K562 (cell line): ENCODE results near the gene CCDC9B.

Experiments
- CEBPG ChIP-seq, 3 experiments: fragments of 200-800 bp in 1 of 3; sonication (Bioruptor generic) in 1 of 3; sonication (generic) in 1 of 3; formaldehyde crosslinking in 1 of 3; IDR thresholded peaks in 2 of 3; conservative IDR thresholded peaks in 1 of 3; 2 replicates each; pipeline versions ENCODE4 v1.6.1 to v1.8.0; 2016 to 2022; ENCODE audit warnings: missing compliant biosample characterization in 2 of 3, missing genetic modification characterization in 2 of 3, mild to moderate bottlenecking in 1 of 3, missing genetic modification reagents in 1 of 3
- CTCF ChIP-seq, 3 experiments: IDR thresholded peaks in 2 of 3; conservative IDR thresholded peaks in 1 of 3; 2 replicates each; pipeline ENCODE4 v1.5.1; 2011 to 2012; ENCODE audit warnings: low read length in 3 of 3, mild to moderate bottlenecking in 3 of 3, control low read depth in 2 of 3, improper control_type of control experiment in 1 of 3, inconsistent platforms in 1 of 3, low read depth in 1 of 3, mixed read lengths in 1 of 3, moderate library complexity in 1 of 3; ENCODE audit not compliant: insufficient read depth in 2 of 3
- E2F8 ChIP-seq: fragments of 450-650 bp; IDR thresholded peaks from 2 replicates; pipeline ENCODE4 v1.7.1; 2018; ENCODE audit warnings: mild to moderate bottlenecking, low read depth; ENCODE audit not compliant: partially characterized antibody
- HNRNPK ChIP-seq: fragments of 200-400 bp; formaldehyde crosslinking; IDR thresholded peaks from one replicate; pipeline ENCODE4 v1.6.1; 2018; ENCODE audit warnings: mild to moderate bottlenecking, low read depth, low read length; ENCODE audit not compliant: poor library complexity, severe bottlenecking
- KAT2B ChIP-seq: IDR thresholded peaks from one replicate; pipeline ENCODE4 v1.6.1; 2012; ENCODE audit warnings: low read depth, mild to moderate bottlenecking, control low read depth, inconsistent platforms, low read length, moderate library complexity
- KAT7 ChIP-seq: sonication (generic); formaldehyde crosslinking; IDR thresholded peaks from 2 replicates; pipeline ENCODE4 v1.8.0; 2022; ENCODE audit warnings: missing genetic modification reagents, mild to moderate bottlenecking, borderline replicate concordance
- MNT ChIP-seq, 2 experiments: fragments of 450-650 bp; conservative IDR thresholded peaks; 2 replicates each; pipeline ENCODE4 v1.6.1; 2017; ENCODE audit warnings: mild to moderate bottlenecking in 2 of 2, moderate library complexity in 2 of 2
- MYC ChIP-seq, 2 experiments: fragments of 250-450 bp in 1 of 2; sonication (Bioruptor Pico) in 1 of 2; IDR thresholded peaks; 2 replicates each; pipeline versions ENCODE4 v1.5.1 to v1.6.1; 2012 to 2021; ENCODE audit warnings: low read depth in 2 of 2, borderline replicate concordance in 1 of 2, improper control_type of control experiment in 1 of 2, low read length in 1 of 2, mild to moderate bottlenecking in 1 of 2, moderate library complexity in 1 of 2
- NFIC ChIP-seq: fragments of 450-650 bp; IDR thresholded peaks from 2 replicates; pipeline ENCODE4 v1.6.1; 2017; ENCODE audit warnings: mild to moderate bottlenecking, inconsistent platforms
- POLR2A ChIP-seq: fragments of 450-650 bp; conservative IDR thresholded peaks from 2 replicates; pipeline ENCODE4 v1.6.1; 2016
- RNF219 ChIP-seq: fragments of 250-450 bp; sonication (Bioruptor Pico); IDR thresholded peaks from 2 replicates; pipeline ENCODE4 v1.5.0; 2022; ENCODE audit warnings: mild to moderate bottlenecking
- ZBTB7A ChIP-seq: IDR thresholded peaks from 2 replicates; pipeline ENCODE4 v1.6.1; 2011; ENCODE audit warnings: low read depth, mild to moderate bottlenecking, low read length, moderate library complexity, borderline replicate concordance; ENCODE audit not compliant: control insufficient read depth
- ZNF174 ChIP-seq: fragments of 250-450 bp; sonication (Bioruptor Pico); IDR thresholded peaks from 2 replicates; pipeline ENCODE4 v1.4.0; 2020; ENCODE audit warnings: mild to moderate bottlenecking
- ZNF785 ChIP-seq: fragments of 250-450 bp; sonication (Bioruptor Pico); IDR thresholded peaks from 2 replicates; pipeline ENCODE4 v1.4.0; 2020; ENCODE audit warnings: mild to moderate bottlenecking

- no peak for TF ChIP-seq NFIC
- no peak for TF ChIP-seq POLR2A
- TF ChIP-seq HNRNPK, result no peak
- TF ChIP-seq ZBTB7A, result peak; percentile 37; the same call in 1 of the 2 replicates
- no peak for TF ChIP-seq MNT (conservative IDR thresholded peaks at IDR 0.05)
- no peak for TF ChIP-seq KAT2B
- no peak for TF ChIP-seq CEBPG (CRISPR knock-in tag; IDR thresholded peaks at IDR 0.05)
- TF ChIP-seq CEBPG (tag; conservative IDR thresholded peaks at IDR 0.05 in 1 of 2, IDR thresholded peaks at IDR 0.05 in 1 of 2), result no peak
- no peak for TF ChIP-seq ZNF785
- peak; percentile 39 to 52 (median 40); a peak in 5 of 6 replicates for TF ChIP-seq CTCF (IDR thresholded peaks at IDR 0.05 in 2 of 3, conservative IDR thresholded peaks at IDR 0.05 in 1 of 3; ENCODE audit: insufficient read depth in 2 of 3, low read depth in 1 of 3, low read length in 3 of 3)
- TF ChIP-seq KAT7 (CRISPR knock-in tag), result no peak
- TF ChIP-seq MYC (IDR thresholded peaks at IDR 0.05; ENCODE audit: low read depth, low read length), result no peak
- no peak for TF ChIP-seq MYC (CRISPR knock-in tag; IDR thresholded peaks at IDR 0.05; ENCODE audit: borderline replicate concordance, low read depth)
- no peak for TF ChIP-seq RNF219
- TF ChIP-seq ZNF174 (CRISPR knock-in tag), result no peak
- TF ChIP-seq E2F8, result no peak
Observed at GRCh38 chr15:40307421-40308211, 33.1 kb downstream of the CCDC9B start, which contains the start of gene PLCB2.
